HG03439 (cell line): Measurements from ENCODE around the gene ADGRD1.

ENCODE experiments used
- ATAC-seq: cut with Tn5 transposase; IDR thresholded peaks from one replicate; pipeline ENCODE4 v1.9.1; 2021; ENCODE audit warnings: mild to moderate bottlenecking, moderate library complexity; ENCODE audit not compliant: unreplicated experiment

ADGRD1 gene

GRCh38 chr12:131097202-131098177 lies 143.8 kb downstream of the ADGRD1 start:
- no peak for ATAC-seq

GRCh38 chr12:131098178-131098981 lies 144.7 kb downstream of the ADGRD1 start:
- no peak for ATAC-seq

GRCh38 chr12:131100031-131100674 lies 146.4 kb downstream of the ADGRD1 start:
- ATAC-seq: no peak

- ATAC-seq: no peak
Observed at GRCh38 chr12:131101006-131101405, 147.3 kb downstream of the ADGRD1 start.

- ATAC-seq: no peak
Observed at GRCh38 chr12:131101703-131102492, 148.2 kb downstream of the ADGRD1 start.

- ATAC-seq: no peak
Observed at GRCh38 chr12:131102493-131102931, 148.8 kb downstream of the ADGRD1 start.

- no peak for ATAC-seq
Observed at GRCh38 chr12:131102991-131103668, 149.4 kb downstream of the ADGRD1 start.

- no peak for ATAC-seq
Observed at GRCh38 chr12:131103669-131104462, 150.2 kb downstream of the ADGRD1 start.

GRCh38 chr12:131104463-131105350 lies 151.0 kb downstream of the ADGRD1 start:
- peak; percentile 66 for ATAC-seq

GRCh38 chr12:131105351-131105735 lies 151.6 kb downstream of the ADGRD1 start:
- no peak for ATAC-seq

- peak; percentile 51 for ATAC-seq
Observed at GRCh38 chr12:131105736-131106348, 152.1 kb downstream of the ADGRD1 start.

- ATAC-seq: no peak
Observed at GRCh38 chr12:131106349-131106941, 152.7 kb downstream of the ADGRD1 start.

- no peak for ATAC-seq
Observed at GRCh38 chr12:131108177-131108955, 154.7 kb downstream of the ADGRD1 start.

- ATAC-seq: no peak
Observed at GRCh38 chr12:131111446-131111845, 157.7 kb downstream of the ADGRD1 start.

GRCh38 chr12:131112021-131112420 lies 158.3 kb downstream of the ADGRD1 start:
- ATAC-seq: peak; percentile 55

- ATAC-seq: no peak
Observed at GRCh38 chr12:131112700-131113290, 159.1 kb downstream of the ADGRD1 start.
